Activated T-helper 2 cell treated with anti-CD3 and anti-CD28 coated beads, Interferon-gamma antibody, Interleukin-2, Interleukin-4, amounts not matched to agents 10 μg/mL and 5 μg/mL and 100 μg/mL, durations not matched to agents 14 hours and 24 hours and 36 hours (primary cell): Measurements from ENCODE around the gene SPATA31D3. TPM values are rescaled to one million over a fixed set of nuclear protein-coding genes. Genes with fewer than 3 reads are reported as not detected.
"Not testable (repeated sequence)": the region's sequence is repeated elsewhere in the genome, so short reads cannot be mapped to it uniquely, and the experiment has no call there.

Experiments
- DNase-seq: peaks from one replicate; pipeline ENCODE4 v3.0.0; 2021; ENCODE audit warnings: low spot score
- H3K27ac Mint-ChIP-seq: one replicate; pipeline ENCODE4 v1.8.0; 2021; ENCODE audit warnings: mixed read lengths
- H3K27me3 Mint-ChIP-seq: one replicate; pipeline ENCODE4 v1.8.0; 2021; ENCODE audit warnings: low read depth, mixed read lengths
- H3K36me3 Mint-ChIP-seq: one replicate; pipeline ENCODE4 v1.8.0; 2021; ENCODE audit warnings: low read depth, mixed read lengths
- H3K4me1 Mint-ChIP-seq: one replicate; pipeline ENCODE4 v1.8.0; 2021; ENCODE audit warnings: low read depth, mixed read lengths
- H3K4me3 Mint-ChIP-seq: one replicate; pipeline ENCODE4 v1.8.0; 2021; ENCODE audit warnings: low read depth, mild to moderate bottlenecking, moderate library complexity, mixed read lengths
- H3K9me3 Mint-ChIP-seq: one replicate; pipeline ENCODE4 v1.8.0; 2021; ENCODE audit warnings: mixed read lengths
- intact Hi-C: fragments of 100-400 bp; cut with micrococcal nuclease; formaldehyde crosslinking; loops from one replicate; pipeline ENCODE4 v1.15.1; 2023
- total RNA-seq: library from RNA; stranded (reverse); gene quantifications from 2 replicates; pipeline ENCODE4 v1.2.3, GENCODE V29; 2022

The SPATA31D3 gene
- not detected in 2 replicates for total RNA-seq

GRCh38 chr9:81943393-81943792, at the start of gene SPATA31D3:
SPATA31D3 (plus strand) TSS chr9:81943500; CDS start chr9:81943586, 86 bp downstream.
- H3K27me3 Mint-ChIP-seq, DNase-seq, H3K4me1 Mint-ChIP-seq, H3K36me3 Mint-ChIP-seq, intact Hi-C loops, H3K9me3 Mint-ChIP-seq, H3K27ac Mint-ChIP-seq, H3K4me3 Mint-ChIP-seq: not testable (repeated sequence)

GRCh38 chr9:81893929-81894328, 49.4 kb upstream of the SPATA31D3 start:
- no peaks in the 10 kb centered on the region for H3K4me1 Mint-ChIP-seq
- DNase-seq, result no peak
- no peaks in the 10 kb centered on the region for H3K27me3 Mint-ChIP-seq
- no peaks in the 10 kb centered on the region for H3K9me3 Mint-ChIP-seq
- no peaks in the 10 kb centered on the region for H3K36me3 Mint-ChIP-seq
- no peak overlapping the region for H3K4me3 Mint-ChIP-seq
- no peak overlapping the region for H3K27ac Mint-ChIP-seq
- intact Hi-C loops, result no loop called here

GRCh38 chr9:81894891-81895290, 48.4 kb upstream of the SPATA31D3 start:
- H3K36me3 Mint-ChIP-seq, result no peaks in the 10 kb centered on the region
- H3K4me1 Mint-ChIP-seq, result no peaks in the 10 kb centered on the region
- H3K27me3 Mint-ChIP-seq, result no peaks in the 10 kb centered on the region
- DNase-seq, result no peak
- no peak overlapping the region for H3K4me3 Mint-ChIP-seq
- H3K9me3 Mint-ChIP-seq, result no peaks in the 10 kb centered on the region
- H3K27ac Mint-ChIP-seq, result no peak overlapping the region
- intact Hi-C loops, result no loop called here

- intact Hi-C loops, result no loop called here
- no peaks in the 10 kb centered on the region for H3K4me1 Mint-ChIP-seq
- no peaks in the 10 kb centered on the region for H3K27me3 Mint-ChIP-seq
- no peak for DNase-seq
- no peak overlapping the region for H3K27ac Mint-ChIP-seq
- H3K9me3 Mint-ChIP-seq, result no peaks in the 10 kb centered on the region
- H3K4me3 Mint-ChIP-seq, result no peak overlapping the region
- H3K36me3 Mint-ChIP-seq, result no peaks in the 10 kb centered on the region
These were observed 47.2 kb upstream of the SPATA31D3 start for GRCh38 chr9:81896070-81896469.

- intact Hi-C loops, result no loop called here
- no peak for DNase-seq
- Mint-ChIP-seq H3K4me1 (no peaks in the 10 kb centered on the region), H3K36me3 (no peaks in the 10 kb centered on the region), H3K27ac (no peak overlapping the region), H3K4me3 (no peak overlapping the region), H3K27me3 (no peaks in the 10 kb centered on the region), H3K9me3 (no peaks in the 10 kb centered on the region)
These were observed 44.4 kb upstream of the SPATA31D3 start for GRCh38 chr9:81898851-81899250.

- H3K4me1 Mint-ChIP-seq, result no peaks in the 10 kb centered on the region
- H3K36me3 Mint-ChIP-seq, result no peaks in the 10 kb centered on the region
- H3K27me3 Mint-ChIP-seq, result no peaks in the 10 kb centered on the region
- no peaks in the 10 kb centered on the region for H3K9me3 Mint-ChIP-seq
- intact Hi-C loops, result no loop called here
- H3K27ac Mint-ChIP-seq, result no peak overlapping the region
- H3K4me3 Mint-ChIP-seq, result no peak overlapping the region
- DNase-seq, result no peak
These were observed 41.1 kb upstream of the SPATA31D3 start for GRCh38 chr9:81902196-81902595.

GRCh38 chr9:81902626-81903025, 40.7 kb upstream of the SPATA31D3 start:
- intact Hi-C loops, result no loop called here
- H3K27me3 Mint-ChIP-seq, result no peaks in the 10 kb centered on the region
- DNase-seq, result no peak
- H3K36me3 Mint-ChIP-seq, result no peaks in the 10 kb centered on the region
- H3K4me1 Mint-ChIP-seq, result no peaks in the 10 kb centered on the region
- no peak overlapping the region for H3K4me3 Mint-ChIP-seq
- no peak overlapping the region for H3K27ac Mint-ChIP-seq
- no peaks in the 10 kb centered on the region for H3K9me3 Mint-ChIP-seq

GRCh38 chr9:81906671-81907070, 36.6 kb upstream of the SPATA31D3 start:
- Mint-ChIP-seq H3K27ac (no peak overlapping the region), H3K4me3 (no peak overlapping the region)

GRCh38 chr9:81912135-81912534, 31.2 kb upstream of the SPATA31D3 start:
- Mint-ChIP-seq H3K27me3 (no peaks in the 10 kb centered on the region), H3K36me3 (no peaks in the 10 kb centered on the region), H3K4me1 (no peaks in the 10 kb centered on the region), H3K27ac (no peak overlapping the region), H3K4me3 (no peak overlapping the region), H3K9me3 (peaks cover 9% of the 10 kb centered on the region)
- intact Hi-C loops, result no loop called here
- DNase-seq, result no peak

More at GRCh38 chr9:81906671-81907070, 36.6 kb upstream of the SPATA31D3 start:
- intact Hi-C loops, result no loop called here
- H3K9me3 Mint-ChIP-seq, result no peaks in the 10 kb centered on the region
- no peaks in the 10 kb centered on the region for H3K4me1 Mint-ChIP-seq
- no peaks in the 10 kb centered on the region for H3K27me3 Mint-ChIP-seq
- no peak for DNase-seq
- H3K36me3 Mint-ChIP-seq, result no peaks in the 10 kb centered on the region

- Mint-ChIP-seq H3K36me3 (no peaks in the 10 kb centered on the region), H3K4me3 (no peak overlapping the region), H3K4me1 (no peaks in the 10 kb centered on the region), H3K27me3 (no peaks in the 10 kb centered on the region), H3K27ac (no peak overlapping the region), H3K9me3 (peaks cover 9% of the 10 kb centered on the region)
- intact Hi-C loops, result no loop called here
- DNase-seq, result no peak
These were observed 27.3 kb upstream of the SPATA31D3 start for GRCh38 chr9:81915801-81916505.

- H3K27me3 Mint-ChIP-seq, H3K4me3 Mint-ChIP-seq, H3K36me3 Mint-ChIP-seq, H3K9me3 Mint-ChIP-seq, intact Hi-C loops, H3K27ac Mint-ChIP-seq, H3K4me1 Mint-ChIP-seq, DNase-seq: not testable (repeated sequence)
These were observed 24.8 kb upstream of the SPATA31D3 start for GRCh38 chr9:81918507-81918906.

- H3K27ac Mint-ChIP-seq, DNase-seq, H3K4me1 Mint-ChIP-seq, H3K4me3 Mint-ChIP-seq, intact Hi-C loops, H3K9me3 Mint-ChIP-seq, H3K27me3 Mint-ChIP-seq, H3K36me3 Mint-ChIP-seq: not testable (repeated sequence)
These were observed 15.0 kb upstream of the SPATA31D3 start, which contains the start of gene SPATA31D4 for GRCh38 chr9:81928305-81928704. SPATA31D4 (plus strand) TSS chr9:81928428; CDS start chr9:81928514, 86 bp downstream.

GRCh38 chr9:81930147-81930546, 13.2 kb upstream of the SPATA31D3 start:
- H3K4me3 Mint-ChIP-seq, H3K36me3 Mint-ChIP-seq, H3K9me3 Mint-ChIP-seq, H3K27ac Mint-ChIP-seq, DNase-seq, H3K4me1 Mint-ChIP-seq, H3K27me3 Mint-ChIP-seq, intact Hi-C loops: not testable (repeated sequence)

- intact Hi-C loops, DNase-seq, H3K4me1 Mint-ChIP-seq, H3K27ac Mint-ChIP-seq, H3K4me3 Mint-ChIP-seq, H3K36me3 Mint-ChIP-seq, H3K27me3 Mint-ChIP-seq, H3K9me3 Mint-ChIP-seq: not testable (repeated sequence)
These were observed 9.8 kb upstream of the SPATA31D3 start for GRCh38 chr9:81933547-81933946.
